ENCODE measurements around the gene MFSD1. TPM values are rescaled to one million over a fixed set of nuclear protein-coding genes. Genes with fewer than 3 reads are reported as not detected.

MFSD1 gene
- total and polyA plus RNA-seq, 2 of the 4 experiments (the other 2 are of a cell fraction) = 50.4 to 64.2 TPM

DNA sequence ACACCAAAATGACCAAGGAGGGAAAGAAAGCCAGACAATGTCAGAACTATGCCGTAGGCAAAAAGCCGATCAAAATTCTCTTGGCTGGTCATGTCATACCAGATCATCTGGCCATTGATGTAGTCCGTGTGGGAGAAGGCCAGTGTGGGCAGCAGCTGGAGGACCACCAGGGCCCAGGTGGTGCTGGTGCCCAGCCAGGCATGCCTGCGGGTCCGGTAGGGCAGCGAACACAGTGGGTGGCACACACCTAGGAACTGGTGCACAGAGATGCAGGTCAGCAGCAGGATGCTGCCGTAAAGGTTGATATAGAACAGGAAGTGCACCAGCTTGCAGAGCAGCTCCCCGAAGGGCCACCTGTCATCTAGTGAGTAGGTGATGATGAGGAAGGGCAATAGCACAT, 39.5 kb downstream of the MFSD1 start:
- Histone ChIP-seq H3K4ac (ENCODE audit: low read depth, low read length) (no peak overlapping the region), H3K27me3 (ENCODE audit: control insufficient read depth, insufficient read depth, low read length) (peaks cover 3% of the 10 kb centered on the region; the same call in 1 of the 2 replicates), H3K79me1 (ENCODE audit: low read depth in 1 of 2, low read length in 2 of 2) (no peaks in the 10 kb centered on the region), H2AK5ac (ENCODE audit: low read depth, low read length) (no peak overlapping the region), H4K5ac (ENCODE audit: low read depth, low read length) (no peak overlapping the region), H3K4me3 (ENCODE audit: insufficient read depth, low read depth, low read length) (no peak overlapping the region), H3K18ac (ENCODE audit: low read depth, low read length) (no peak overlapping the region), H3K56ac (ENCODE audit: extremely low read depth, insufficient read depth, low read length) (no peak overlapping the region), H2AFZ (replicated peaks; ENCODE audit: low read length, poor library complexity) (no peak overlapping the region), H3K23ac (ENCODE audit: low read depth, low read length) (no peak overlapping the region), H2BK120ac (ENCODE audit: low read depth, low read length) (no peak overlapping the region), H2AK9ac (replicated peaks; ENCODE audit: low read depth, low read length, poor library complexity) (no peak overlapping the region), H3K4me1 (ENCODE audit: control insufficient read depth, insufficient read depth, low read length) (no peaks in the 10 kb centered on the region), H4K20me1 (ENCODE audit: insufficient read depth, low read length) (no peaks in the 10 kb centered on the region), H2BK15ac (ENCODE audit: low read depth, low read length) (no peak overlapping the region), H3K9ac (ENCODE audit: low read depth, low read length) (no peak overlapping the region), H3K9me3 (ENCODE audit: control insufficient read depth, insufficient read depth, low read length) (no peaks in the 10 kb centered on the region), H3K27ac (ENCODE audit: insufficient read depth, low read length) (no peak overlapping the region), H2BK5ac (ENCODE audit: low read depth, low read length, poor library complexity, severe bottlenecking) (no peak overlapping the region), H3K4me2 (ENCODE audit: low read depth, low read length) (no peak overlapping the region), H3K36me3 (ENCODE audit: control insufficient read depth, insufficient read depth, low read length) (no peaks in the 10 kb centered on the region), H2BK20ac (ENCODE audit: low read depth, low read length) (no peak overlapping the region), H3K9me1 (ENCODE audit: insufficient read depth, low read length) (no peaks in the 10 kb centered on the region), H4K8ac (ENCODE audit: low read depth in 2 of 2, low read length in 2 of 2) (no peak overlapping the region), H3K14ac (replicated peaks; ENCODE audit: low read depth, low read length) (no peak overlapping the region), H4K91ac (ENCODE audit: insufficient read depth, low read depth, low read length) (no peak overlapping the region)
- in situ Hi-C loops (cut with MboI; ENCODE audit: low sequenced_read_pairs) = no loop called here
- ChIA-PET POLR2A (ENCODE audit: unreplicated experiment) (no interaction called here), CTCF (no interaction called here)
- DNase-seq (no peak), ATAC-seq (ENCODE audit: low read depth) (no peak)
- WGBS, 2 experiments (ENCODE audit: extremely low coverage in 2 of 2, insufficient read length in 1 of 2) = 100% methylated on average over 2 of the region's 8 CpGs; no CpG with 5 or more reads in 1 of the 2 experiments
- dilution Hi-C loops (cut with HindIII; ENCODE audit: low sequenced_read_pairs, unreplicated experiment) = no loop called here
- TF ChIP-seq RAD21 (IDR thresholded peaks at IDR 0.05; ENCODE audit: low read length) = no peak
- no peak for TF ChIP-seq CHD1 (IDR thresholded peaks at IDR 0.05; ENCODE audit: low read depth, low read length)
- TF ChIP-seq CEBPB (IDR thresholded peaks at IDR 0.05; ENCODE audit: low read depth, low read length) = no peak
- no peak for TF ChIP-seq FOS (IDR thresholded peaks at IDR 0.05; ENCODE audit: low read depth, low read length)
- TF ChIP-seq MXI1 (IDR thresholded peaks at IDR 0.05; ENCODE audit: borderline replicate concordance, low read depth, low read length) = no peak
- no peak for TF ChIP-seq SMC3 (IDR thresholded peaks at IDR 0.05; ENCODE audit: low read depth, low read length)
- TF ChIP-seq MAFK (IDR thresholded peaks at IDR 0.05; ENCODE audit: low read depth, low read length) = no peak
- TF ChIP-seq, protein P1, sequence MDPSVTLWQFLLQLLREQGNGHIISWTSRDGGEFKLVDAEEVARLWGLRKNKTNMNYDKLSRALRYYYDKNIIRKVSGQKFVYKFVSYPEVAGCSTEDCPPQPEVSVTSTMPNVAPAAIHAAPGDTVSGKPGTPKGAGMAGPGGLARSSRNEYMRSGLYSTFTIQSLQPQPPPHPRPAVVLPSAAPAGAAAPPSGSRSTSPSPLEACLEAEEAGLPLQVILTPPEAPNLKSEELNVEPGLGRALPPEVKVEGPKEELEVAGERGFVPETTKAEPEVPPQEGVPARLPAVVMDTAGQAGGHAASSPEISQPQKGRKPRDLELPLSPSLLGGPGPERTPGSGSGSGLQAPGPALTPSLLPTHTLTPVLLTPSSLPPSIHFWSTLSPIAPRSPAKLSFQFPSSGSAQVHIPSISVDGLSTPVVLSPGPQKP (IDR thresholded peaks at IDR 0.05; ENCODE audit: borderline replicate concordance, low read depth, low read length) = no peak
- TF ChIP-seq RFX5 (IDR thresholded peaks at IDR 0.05; ENCODE audit: low read depth, low read length) = no peak
- TF ChIP-seq RCOR1 (IDR thresholded peaks at IDR 0.05; ENCODE audit: insufficient replicate concordance, low read length) = no peak
- TF ChIP-seq, protein P2, sequence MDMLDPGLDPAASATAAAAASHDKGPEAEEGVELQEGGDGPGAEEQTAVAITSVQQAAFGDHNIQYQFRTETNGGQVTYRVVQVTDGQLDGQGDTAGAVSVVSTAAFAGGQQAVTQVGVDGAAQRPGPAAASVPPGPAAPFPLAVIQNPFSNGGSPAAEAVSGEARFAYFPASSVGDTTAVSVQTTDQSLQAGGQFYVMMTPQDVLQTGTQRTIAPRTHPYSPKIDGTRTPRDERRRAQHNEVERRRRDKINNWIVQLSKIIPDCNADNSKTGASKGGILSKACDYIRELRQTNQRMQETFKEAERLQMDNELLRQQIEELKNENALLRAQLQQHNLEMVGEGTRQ (IDR thresholded peaks at IDR 0.05; ENCODE audit: low read depth, low read length) = no peak
- TF ChIP-seq BHLHE40 (IDR thresholded peaks at IDR 0.05; ENCODE audit: low read depth, low read length) = no peak
- TF ChIP-seq MAZ (IDR thresholded peaks at IDR 0.05; ENCODE audit: borderline replicate concordance, low read depth, low read length) = no peak
- TF ChIP-seq, protein P3, sequence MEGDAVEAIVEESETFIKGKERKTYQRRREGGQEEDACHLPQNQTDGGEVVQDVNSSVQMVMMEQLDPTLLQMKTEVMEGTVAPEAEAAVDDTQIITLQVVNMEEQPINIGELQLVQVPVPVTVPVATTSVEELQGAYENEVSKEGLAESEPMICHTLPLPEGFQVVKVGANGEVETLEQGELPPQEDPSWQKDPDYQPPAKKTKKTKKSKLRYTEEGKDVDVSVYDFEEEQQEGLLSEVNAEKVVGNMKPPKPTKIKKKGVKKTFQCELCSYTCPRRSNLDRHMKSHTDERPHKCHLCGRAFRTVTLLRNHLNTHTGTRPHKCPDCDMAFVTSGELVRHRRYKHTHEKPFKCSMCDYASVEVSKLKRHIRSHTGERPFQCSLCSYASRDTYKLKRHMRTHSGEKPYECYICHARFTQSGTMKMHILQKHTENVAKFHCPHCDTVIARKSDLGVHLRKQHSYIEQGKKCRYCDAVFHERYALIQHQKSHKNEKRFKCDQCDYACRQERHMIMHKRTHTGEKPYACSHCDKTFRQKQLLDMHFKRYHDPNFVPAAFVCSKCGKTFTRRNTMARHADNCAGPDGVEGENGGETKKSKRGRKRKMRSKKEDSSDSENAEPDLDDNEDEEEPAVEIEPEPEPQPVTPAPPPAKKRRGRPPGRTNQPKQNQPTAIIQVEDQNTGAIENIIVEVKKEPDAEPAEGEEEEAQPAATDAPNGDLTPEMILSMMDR (conservative IDR thresholded peaks at IDR 0.05; ENCODE audit: low read depth, low read length) = no peak
- no peak for TF ChIP-seq POLR2A (IDR thresholded peaks at IDR 0.05; ENCODE audit: low read depth, low read length)
- no peak for TF ChIP-seq NFE2L2 (IDR thresholded peaks at IDR 0.05; ENCODE audit: low read depth, low read length)
- BruUV-seq (replicated peaks) = no TSS peak
- intact Hi-C loops (cut with micrococcal nuclease) = no loop called here

All from IMR-90 (cell line).